GM12875 (cell line): ENCODE data around the gene DNAJA1.
A peak's percentile ranks its signal among the peaks of the same experiment; 100 is the strongest.

Experiments used
- H3K4me3 ChIP-seq: one replicate; pipeline ENCODE4 v1.5.1; 2011; ENCODE audit warnings: low read depth, low read length, control low read depth
- CTCF ChIP-seq: IDR thresholded peaks from 2 replicates; pipeline ENCODE4 v1.5.1; 2011; ENCODE audit warnings: low read depth, mild to moderate bottlenecking, control low read depth, inconsistent platforms, low read length, moderate library complexity, borderline replicate concordance; ENCODE audit not compliant: insufficient read depth

Gene DNAJA1

GRCh38 chr9:33019797-33020196, 5.3 kb upstream of the DNAJA1 start:
- H3K4me3 ChIP-seq, result no peak overlapping the region
- no peak for TF ChIP-seq CTCF

DNA sequence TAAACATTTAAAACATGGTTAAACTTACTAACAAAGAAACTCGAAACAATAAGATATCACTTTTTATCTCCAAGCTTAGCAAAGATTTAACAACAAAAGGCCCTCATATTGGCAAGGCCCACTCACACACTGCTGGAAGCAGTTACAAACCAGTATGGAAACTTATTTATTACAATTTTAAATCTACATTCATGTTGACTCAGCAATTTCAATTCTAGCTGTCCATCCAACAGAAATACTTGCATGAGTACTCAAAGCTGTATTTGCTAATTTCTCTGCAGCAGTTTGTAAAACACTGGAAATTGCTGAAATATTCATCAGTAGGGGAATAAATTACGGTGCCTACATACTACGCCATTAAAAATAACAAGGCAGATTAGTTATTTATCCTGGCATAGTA, 2.8 kb upstream of the DNAJA1 start:
- TF ChIP-seq CTCF, result no peak
- no peak overlapping the region for H3K4me3 ChIP-seq

DNA sequence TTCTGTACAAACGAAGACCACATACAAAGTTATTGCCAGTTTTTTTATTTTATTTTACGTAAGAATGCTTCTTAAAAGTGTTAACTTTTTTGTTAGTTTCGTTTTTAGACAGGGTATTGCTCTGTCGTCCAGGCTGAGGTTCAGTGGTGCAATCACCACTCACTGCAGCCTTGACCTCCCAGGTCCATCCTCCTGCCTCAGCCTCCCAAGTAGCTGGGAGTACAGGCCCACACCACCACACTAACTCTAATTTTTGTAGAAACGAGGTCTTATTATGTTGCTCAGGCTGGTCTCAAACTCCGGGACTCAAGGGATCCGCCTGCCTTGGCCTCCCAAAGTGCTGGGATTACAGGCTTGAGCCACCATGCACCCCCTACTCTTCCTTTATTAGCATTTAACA, 2.3 kb upstream of the DNAJA1 start:
- TF ChIP-seq CTCF, result no peak
- H3K4me3 ChIP-seq, result no peak overlapping the region

GRCh38 chr9:33023661-33024060, 1.4 kb upstream of the DNAJA1 start:
- peak overlapping the region; percentile 100 for H3K4me3 ChIP-seq
- no peak for TF ChIP-seq CTCF

DNA sequence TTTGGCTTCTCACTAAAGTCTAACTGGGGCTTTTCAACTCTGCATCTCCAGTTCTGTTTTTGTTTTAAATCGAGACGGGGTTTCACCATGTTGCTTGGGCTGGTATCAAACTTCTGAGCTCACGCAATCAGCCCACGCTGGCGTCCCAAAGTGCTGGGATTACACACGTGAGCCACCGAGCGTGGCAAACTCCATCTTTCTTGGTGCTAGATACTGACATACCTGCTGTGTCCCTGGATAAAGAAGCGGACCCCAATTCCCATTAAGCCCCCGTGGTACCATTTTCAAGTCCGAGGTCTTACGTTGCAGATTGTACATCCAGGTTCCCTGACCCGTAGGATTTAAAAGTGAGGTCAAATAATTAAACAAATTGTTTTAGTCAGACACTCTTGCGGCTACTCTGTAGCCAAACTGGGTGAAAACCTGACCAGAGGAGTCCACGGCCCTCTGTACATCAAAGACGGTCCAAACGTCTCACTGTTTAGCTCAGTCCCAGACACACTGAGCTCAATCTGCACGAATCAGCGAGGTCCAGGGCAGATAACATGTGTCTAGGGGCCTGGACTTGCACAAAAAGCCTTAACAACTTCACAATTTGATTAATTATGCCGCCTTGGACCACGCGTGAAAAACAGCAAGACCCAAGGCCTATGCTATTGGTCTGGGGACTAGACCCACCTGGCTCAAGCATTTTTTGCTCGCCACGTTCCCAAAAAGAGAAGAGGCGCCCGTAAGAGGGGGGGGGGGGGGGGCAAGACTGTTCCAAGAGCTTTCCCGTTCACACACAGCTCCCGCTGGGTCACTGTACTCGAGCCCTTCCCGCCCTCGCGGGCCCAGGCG, 727 bp upstream of the DNAJA1 start:
- TF ChIP-seq CTCF, result no peak
- peak overlapping the region; percentile 100 for H3K4me3 ChIP-seq

GRCh38 chr9:33025572-33026342, 684 bp downstream of the DNAJA1 start:
- peak overlapping the region; percentile 100 for H3K4me3 ChIP-seq
- no peak for TF ChIP-seq CTCF

- H3K4me3 ChIP-seq, result no peak overlapping the region
- no peak for TF ChIP-seq CTCF
Measured at GRCh38 chr9:33029231-33029786, 4.2 kb downstream of the DNAJA1 start.
